SK-N-SH treated with all-trans-retinoic acid at 6 μM for 48 hours (cell line): Measurements from ENCODE around the gene PLEKHG4B.
"Not testable (repeated sequence)": the region's sequence is repeated elsewhere in the genome, so short reads cannot be mapped to it uniquely, and the experiment has no call there.

Experiments used
- ATAC-seq: fragments of 200-7000 bp; cut with Tn5 transposase; 3 replicates; pipeline ENCODE4 v1.9.1; 2020; ENCODE audit warnings: mild to moderate bottlenecking, moderate library complexity
- ARNTL ChIP-seq: fragments of 450-650 bp; formaldehyde crosslinking; IDR thresholded peaks from 2 replicates; pipeline ENCODE4 v1.5.0; 2020; ENCODE audit warnings: low read depth, mild to moderate bottlenecking, moderate library complexity, borderline replicate concordance
- BACH2 ChIP-seq: fragments of 250-450 bp; sonication (Bioruptor Pico); IDR thresholded peaks from 2 replicates; pipeline ENCODE4 v1.9.0; 2021; ENCODE audit warnings: mild to moderate bottlenecking, borderline replicate concordance
- CSDC2 ChIP-seq: fragments of 250-450 bp; sonication (Bioruptor Pico); IDR thresholded peaks from 2 replicates; pipeline ENCODE4 v1.5.0; 2020; ENCODE audit warnings: mild to moderate bottlenecking, moderate library complexity
- CSRNP3 ChIP-seq: fragments of 250-450 bp; sonication (Bioruptor Pico); IDR thresholded peaks from 2 replicates; pipeline ENCODE4 v1.5.1; 2021; ENCODE audit warnings: mild to moderate bottlenecking, moderate library complexity
- GLIS3 ChIP-seq: fragments of 250-450 bp; sonication (Bioruptor Pico); IDR thresholded peaks from 2 replicates; pipeline ENCODE4 v1.5.0; 2020; ENCODE audit warnings: mild to moderate bottlenecking, moderate library complexity
- ISL1 ChIP-seq: fragments of 250-450 bp; sonication (Bioruptor Pico); IDR thresholded peaks from 2 replicates; pipeline ENCODE4 v2.1.2; 2022; ENCODE audit warnings: mild to moderate bottlenecking, moderate library complexity
- OSR1 ChIP-seq: fragments of 250-450 bp; sonication (Bioruptor Pico); IDR thresholded peaks from 2 replicates; pipeline ENCODE4 v1.8.0; 2022; ENCODE audit warnings: moderate library complexity, mild to moderate bottlenecking, inconsistent platforms
- POU6F1 ChIP-seq: fragments of 250-450 bp; sonication (Bioruptor Pico); IDR thresholded peaks from 2 replicates; pipeline ENCODE4 v1.8.0; 2021; ENCODE audit warnings: low read depth, mild to moderate bottlenecking, moderate library complexity, borderline replicate concordance
- PPARA ChIP-seq: fragments of 250-450 bp; sonication (Bioruptor Pico); IDR thresholded peaks from 2 replicates; pipeline ENCODE4 v1.5.0; 2020; ENCODE audit warnings: mild to moderate bottlenecking, borderline replicate concordance
- RARB ChIP-seq: fragments of 250-450 bp; sonication (Bioruptor Pico); IDR thresholded peaks from 2 replicates; pipeline ENCODE4 v1.8.0; 2021; ENCODE audit warnings: mild to moderate bottlenecking, moderate library complexity
- TSHZ2 ChIP-seq: fragments of 250-450 bp; sonication (Bioruptor Pico); IDR thresholded peaks from 2 replicates; pipeline ENCODE4 v1.5.0; 2020; ENCODE audit warnings: mild to moderate bottlenecking, moderate library complexity
- ZC3H10 ChIP-seq: fragments of 250-450 bp; sonication (Bioruptor Pico); IDR thresholded peaks from 2 replicates; pipeline ENCODE4 v1.5.1; 2021; ENCODE audit warnings: mild to moderate bottlenecking, moderate library complexity
- ZFP3 ChIP-seq: fragments of 250-450 bp; sonication (Bioruptor Pico); IDR thresholded peaks from 2 replicates; pipeline ENCODE4 v1.5.0; 2020; ENCODE audit warnings: mild to moderate bottlenecking, moderate library complexity
- ZNF8 ChIP-seq: fragments of 450-650 bp; formaldehyde crosslinking; IDR thresholded peaks from 2 replicates; pipeline ENCODE4 v1.5.0; 2020; ENCODE audit warnings: mild to moderate bottlenecking, moderate library complexity
- TF ChIP-seq, protein P1 (sequence below): fragments of 250-450 bp; sonication (Bioruptor Pico); IDR thresholded peaks from 2 replicates; pipeline ENCODE4 v1.8.0; 2020; ENCODE audit warnings: mild to moderate bottlenecking, moderate library complexity, borderline replicate concordance
- TF ChIP-seq, protein P2 (sequence below): fragments of 250-450 bp; sonication (Bioruptor Pico); IDR thresholded peaks from 2 replicates; pipeline ENCODE4 v1.5.1; 2020; ENCODE audit warnings: low read depth, mild to moderate bottlenecking, moderate library complexity

PLEKHG4B gene

GRCh38 chr5:218457-219291 is 126.7 kb downstream of the PLEKHG4B start:
- TF ChIP-seq OSR1 (CRISPR knock-in tag): no peak
- TF ChIP-seq, protein P1, sequence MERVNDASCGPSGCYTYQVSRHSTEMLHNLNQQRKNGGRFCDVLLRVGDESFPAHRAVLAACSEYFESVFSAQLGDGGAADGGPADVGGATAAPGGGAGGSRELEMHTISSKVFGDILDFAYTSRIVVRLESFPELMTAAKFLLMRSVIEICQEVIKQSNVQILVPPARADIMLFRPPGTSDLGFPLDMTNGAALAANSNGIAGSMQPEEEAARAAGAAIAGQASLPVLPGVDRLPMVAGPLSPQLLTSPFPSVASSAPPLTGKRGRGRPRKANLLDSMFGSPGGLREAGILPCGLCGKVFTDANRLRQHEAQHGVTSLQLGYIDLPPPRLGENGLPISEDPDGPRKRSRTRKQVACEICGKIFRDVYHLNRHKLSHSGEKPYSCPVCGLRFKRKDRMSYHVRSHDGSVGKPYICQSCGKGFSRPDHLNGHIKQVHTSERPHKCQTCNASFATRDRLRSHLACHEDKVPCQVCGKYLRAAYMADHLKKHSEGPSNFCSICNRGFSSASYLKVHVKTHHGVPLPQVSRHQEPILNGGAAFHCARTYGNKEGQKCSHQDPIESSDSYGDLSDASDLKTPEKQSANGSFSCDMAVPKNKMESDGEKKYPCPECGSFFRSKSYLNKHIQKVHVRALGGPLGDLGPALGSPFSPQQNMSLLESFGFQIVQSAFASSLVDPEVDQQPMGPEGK (CRISPR knock-in tag): no peak
- no peak for TF ChIP-seq ZC3H10
- no peak for TF ChIP-seq POU6F1
- no peak for TF ChIP-seq ISL1
- no peak for TF ChIP-seq GLIS3 (CRISPR knock-in tag)
- TF ChIP-seq ZFP3 (CRISPR knock-in tag): no peak
- TF ChIP-seq CSDC2 (CRISPR knock-in tag): no peak
- TF ChIP-seq, protein P2, sequence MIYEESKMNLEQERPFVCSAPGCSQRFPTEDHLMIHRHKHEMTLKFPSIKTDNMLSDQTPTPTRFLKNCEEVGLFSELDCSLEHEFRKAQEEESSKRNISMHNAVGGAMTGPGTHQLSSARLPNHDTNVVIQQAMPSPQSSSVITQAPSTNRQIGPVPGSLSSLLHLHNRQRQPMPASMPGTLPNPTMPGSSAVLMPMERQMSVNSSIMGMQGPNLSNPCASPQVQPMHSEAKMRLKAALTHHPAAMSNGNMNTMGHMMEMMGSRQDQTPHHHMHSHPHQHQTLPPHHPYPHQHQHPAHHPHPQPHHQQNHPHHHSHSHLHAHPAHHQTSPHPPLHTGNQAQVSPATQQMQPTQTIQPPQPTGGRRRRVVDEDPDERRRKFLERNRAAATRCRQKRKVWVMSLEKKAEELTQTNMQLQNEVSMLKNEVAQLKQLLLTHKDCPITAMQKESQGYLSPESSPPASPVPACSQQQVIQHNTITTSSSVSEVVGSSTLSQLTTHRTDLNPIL (CRISPR knock-in tag): no peak
- TF ChIP-seq CSRNP3 (CRISPR knock-in tag): no peak
- no peak for TF ChIP-seq TSHZ2
- ATAC-seq: peak; percentile 82

GRCh38 chr5:219460-219863 is 127.5 kb downstream of the PLEKHG4B start:
- TF ChIP-seq CSDC2 (CRISPR knock-in tag) (no peak), ZNF8 (no peak), RARB (CRISPR knock-in tag) (no peak), PPARA (CRISPR knock-in tag) (no peak), ISL1 (no peak), GLIS3 (CRISPR knock-in tag) (no peak), ZFP3 (CRISPR knock-in tag) (no peak), ARNTL (no peak), OSR1 (CRISPR knock-in tag) (no peak), BACH2 (CRISPR knock-in tag) (no peak)
- peak; percentile 28 for ATAC-seq

GRCh38 chr5:219991-220390 is 128.0 kb downstream of the PLEKHG4B start:
- ATAC-seq: no peak
- TF ChIP-seq RARB (CRISPR knock-in tag) (no peak), ARNTL (no peak), OSR1 (CRISPR knock-in tag) (no peak), GLIS3 (CRISPR knock-in tag) (no peak), BACH2 (CRISPR knock-in tag) (no peak)

- not testable (repeated sequence) for ATAC-seq
These were observed 131.2 kb downstream of the PLEKHG4B start for GRCh38 chr5:222951-223715.
